Transverse colon (tissue), 4 donors: Measurements from ENCODE around the gene MTMR12. TPM values are rescaled to one million over a fixed set of nuclear protein-coding genes. Genes with fewer than 3 reads are reported as not detected.

Experiments used
- DNase-seq: peaks from one replicate; pipeline ENCODE4 v3.0.0-alpha.2; 2019
- H3K27ac ChIP-seq, 4 donors: fragments of 200-600 bp; sonication (generic); 2 replicates each; pipeline ENCODE4 v1.5.1; 2016 to 2018; ENCODE audit warnings: inconsistent platforms in 4 of 4
- H3K27me3 ChIP-seq: fragments of 200-600 bp; sonication (generic); 2 replicates; pipeline ENCODE4 v1.5.1; 2017; ENCODE audit warnings: inconsistent platforms
- H3K36me3 ChIP-seq, 4 donors: fragments of 200-600 bp; sonication (generic); 2 replicates each; pipeline ENCODE4 v1.5.1; 2017 to 2019; ENCODE audit warnings: inconsistent platforms in 4 of 4
- H3K4me1 ChIP-seq, 4 donors: fragments of 200-600 bp; sonication (generic); 2 replicates each; pipeline ENCODE4 v1.5.1; 2017 to 2020; ENCODE audit warnings: inconsistent platforms in 4 of 4
- H3K4me3 ChIP-seq, 4 donors: fragments of 200-600 bp; sonication (generic); 1 replicate in 1 of 4; 2 replicates in 3 of 4; pipeline versions ENCODE4 v1.5.1 to v1.6.1; 2017 to 2019; ENCODE audit warnings: inconsistent platforms in 4 of 4
- H3K9me3 ChIP-seq, 2 donors: fragments of 200-600 bp; sonication (generic); 2 replicates each; pipeline ENCODE4 v1.5.1; 2017 to 2019; ENCODE audit warnings: inconsistent platforms in 2 of 2
- CTCF ChIP-seq, 5 experiments: fragments of 200-600 bp in 3 of 5; fragments of 450-650 bp in 2 of 5; sonication (generic) in 3 of 5; IDR thresholded peaks; 1 replicate in 2 of 5; 2 replicates in 3 of 5; pipeline ENCODE4 v1.5.1; 2016 to 2017; ENCODE audit warnings: antibody characterized with exemption in 5 of 5, inconsistent platforms in 3 of 5, mild to moderate bottlenecking in 2 of 5, moderate library complexity in 1 of 5
- EP300 ChIP-seq: sonication (generic); formaldehyde crosslinking; IDR thresholded peaks from one replicate; pipeline ENCODE4 v1.6.1; 2017; ENCODE audit warnings: antibody characterized with exemption, low read depth
- POLR2A ChIP-seq: fragments of 450-650 bp; IDR thresholded peaks from one replicate; pipeline ENCODE4 v1.6.1; 2016; ENCODE audit warnings: antibody characterized with exemption, mild to moderate bottlenecking, moderate library complexity
- POLR2AphosphoS5 ChIP-seq, 3 donors: sonication (generic); formaldehyde crosslinking; IDR thresholded peaks; one replicate each; pipeline ENCODE4 v1.6.1; 2016; ENCODE audit warnings: antibody characterized with exemption in 3 of 3
- WGBS, 2 donors: methylation state at CpG; one replicate each; pipeline ENCODE4 v1.1.5; 2018; ENCODE audit warnings: low coverage in 1 of 2; 5-methylcytosine and 5-hydroxymethylcytosine counted together
- in situ Hi-C, 4 donors: fragments of 200-750 bp; cut with MboI; loops; one replicate each; pipeline versions ENCODE4 v1.15.0 to v1.15.1; 2017; ENCODE audit warnings: low sequenced_read_pairs in 3 of 4, low pct_ligation_motif_present in 1 of 4, low pct_unique_long_range_greater_than_20kb in 1 of 4
- intact Hi-C: fragments of 100-400 bp; cut with DNase I; formaldehyde crosslinking; loops from one replicate; pipeline ENCODE4 v1.15.1; 2023; ENCODE audit warnings: low total_unique reads
- total RNA-seq, 4 donors: library from RNA; depleted of rRNA; stranded (reverse); fragments of >200 nt; gene quantifications; one replicate each; pipeline ENCODE4 v1.1.0, GENCODE V29; 2016

The MTMR12 gene
- total RNA-seq, 4 donors from 2014 or later = 10.1 to 27.9 (median 16.1) TPM

GRCh38 chr5:32272746-32273145 is 40.0 kb downstream of the MTMR12 start:
- TF ChIP-seq POLR2A (no peak), EP300 (no peak), CTCF (IDR thresholded peaks at IDR 0.05) (no peak), POLR2AphosphoS5 (IDR thresholded peaks at IDR 0.05) (no peak)
- Histone ChIP-seq H3K27ac (no peak overlapping the region), H3K36me3 (peaks cover 0 to 52% (median 24%) of the 10 kb centered on the region in 4 donors), H3K9me3 (no peaks in the 10 kb centered on the region), H3K4me3 (no peak overlapping the region), H3K27me3 (no peaks in the 10 kb centered on the region), H3K4me1 (peaks cover 0 to 17% (median 3%) of the 10 kb centered on the region in 4 donors)
- DNase-seq = no peak
- intact Hi-C loops (no loop called here), in situ Hi-C loops (no loop called here)
- 100% methylated on average over 2 of the region's 2 CpGs for WGBS, 2 donors

GRCh38 chr5:32270946-32271345 is 41.8 kb downstream of the MTMR12 start:
- DNase-seq = no peak
- Histone ChIP-seq H3K27me3 (no peaks in the 10 kb centered on the region), H3K9me3 (no peaks in the 10 kb centered on the region), H3K4me3 (no peak overlapping the region), H3K4me1 (peaks cover 0 to under 1% (median 0%) of the 10 kb centered on the region in 4 donors), H3K36me3 (peaks cover 0 to 67% (median 28%) of the 10 kb centered on the region in 4 donors), H3K27ac (no peak overlapping the region)
- intact Hi-C loops (no loop called here), in situ Hi-C loops (no loop called here)
- TF ChIP-seq EP300 (no peak), POLR2AphosphoS5 (IDR thresholded peaks at IDR 0.05) (no peak)
- WGBS, 2 donors = 87% methylated on average over 1 of the region's 1 CpG; no CpG with 5 or more reads in 1 of the 2 donors

GRCh38 chr5:32270178-32270577 is 42.6 kb downstream of the MTMR12 start:
- no peak overlapping the region for H3K4me3 ChIP-seq
- 91% methylated on average over 4 of the region's 4 CpGs for WGBS, 2 donors
- in situ Hi-C loops = no loop called here
- intact Hi-C loops = no loop called here
- no peak for DNase-seq
- TF ChIP-seq POLR2AphosphoS5 (IDR thresholded peaks at IDR 0.05) = no peak
- TF ChIP-seq POLR2A = no peak
- no peak for TF ChIP-seq CTCF (IDR thresholded peaks at IDR 0.05)
- no peak for TF ChIP-seq EP300
- H3K9me3 ChIP-seq = no peaks in the 10 kb centered on the region
- H3K36me3 ChIP-seq = peaks cover 0 to 67% (median 28%) of the 10 kb centered on the region in 4 donors
- no peaks in the 10 kb centered on the region for H3K27me3 ChIP-seq
- H3K4me1 ChIP-seq = no peaks in the 10 kb centered on the region
- no peak overlapping the region for H3K27ac ChIP-seq

- peaks cover 0 to 60% (median 29%) of the 10 kb centered on the region in 4 donors for H3K36me3 ChIP-seq
- no peak for TF ChIP-seq CTCF (IDR thresholded peaks at IDR 0.05)
- no peak for TF ChIP-seq POLR2A
- no peak for TF ChIP-seq EP300
- no peak for TF ChIP-seq POLR2AphosphoS5 (IDR thresholded peaks at IDR 0.05)
- no peak overlapping the region for H3K4me3 ChIP-seq
- H3K27ac ChIP-seq = no peak overlapping the region
- DNase-seq = no peak
- no peaks in the 10 kb centered on the region for H3K9me3 ChIP-seq
- 90 to 100% methylated on average over 4 to 6 of the region's 6 CpGs for WGBS, 2 donors
- H3K4me1 ChIP-seq = no peaks in the 10 kb centered on the region
- in situ Hi-C loops = no loop called here
- H3K27me3 ChIP-seq = no peaks in the 10 kb centered on the region
- intact Hi-C loops = no loop called here
Measured at GRCh38 chr5:32265902-32266301, 46.8 kb downstream of the MTMR12 start.

GRCh38 chr5:32264957-32265572 is 47.7 kb downstream of the MTMR12 start:
- TF ChIP-seq CTCF (IDR thresholded peaks at IDR 0.05) (no peak), POLR2A (no peak), POLR2AphosphoS5 (IDR thresholded peaks at IDR 0.05) (no peak), EP300 (no peak)
- Histone ChIP-seq H3K27ac (no peak overlapping the region), H3K4me1 (no peaks in the 10 kb centered on the region), H3K36me3 (peaks cover 0 to 53% (median 26%) of the 10 kb centered on the region in 4 donors), H3K27me3 (no peaks in the 10 kb centered on the region), H3K9me3 (no peaks in the 10 kb centered on the region), H3K4me3 (no peak overlapping the region)
- in situ Hi-C loops = no loop called here
- no peak for DNase-seq
- intact Hi-C loops = no loop called here
- WGBS, 2 donors = 85 to 93% methylated on average over 3 to 4 of the region's 4 CpGs
